ENCODE results near the gene TFIP11. TPM values are rescaled to one million over a fixed set of nuclear protein-coding genes. Genes with fewer than 3 reads are reported as not detected.

The TFIP11 gene
- total RNA-seq, 2 donors from 2014 or later: 28.4 to 28.9 TPM

DNA sequence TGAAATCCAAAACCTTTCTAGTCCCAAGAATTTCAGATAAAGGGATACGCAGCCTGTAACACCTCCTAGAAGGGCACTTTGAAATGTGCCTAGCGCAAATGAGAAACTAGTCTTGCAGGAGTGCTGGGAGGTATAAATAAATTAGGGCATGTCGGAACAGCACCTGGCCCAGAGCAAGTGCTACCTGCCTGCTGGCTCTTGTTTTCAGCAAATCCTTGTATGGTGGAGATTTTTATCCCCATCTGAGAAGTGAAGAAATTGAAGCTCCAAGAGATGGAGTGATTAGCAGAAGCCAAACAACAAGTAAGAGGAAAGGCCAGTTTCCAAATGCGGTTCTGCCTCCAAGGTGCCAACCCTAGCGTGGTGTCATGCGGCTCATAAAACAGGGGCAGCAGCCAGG is 36.7 kb upstream of the TFIP11 start:
- no peaks in the 10 kb centered on the region for H3K9me3 ChIP-seq (ENCODE audit: control insufficient read depth, low read length)
- no peak overlapping the region for H3K9ac ChIP-seq (ENCODE audit: extremely low read depth, low read length, poor library complexity, severe bottlenecking)
- peaks cover 7% of the 10 kb centered on the region for H3K36me3 ChIP-seq (ENCODE audit: control insufficient read depth, insufficient read depth, low read length)
- 96 to 98% methylated on average over 4 to 6 of the region's 6 CpGs for WGBS, 2 experiments (ENCODE audit: insufficient coverage in 1 of 2, insufficient read length in 1 of 2)
- Mint-ChIP-seq H3K27ac (peak overlapping the region; percentile 66), H3K9me3 (no peaks in the 10 kb centered on the region), H3K4me1 (peaks cover 12% of the 10 kb centered on the region), H3K27me3 (ENCODE audit: insufficient read depth) (no peaks in the 10 kb centered on the region), H3K36me3 (ENCODE audit: low read depth) (peaks cover 19% of the 10 kb centered on the region), H3K4me3 (no peak overlapping the region)
- TF ChIP-seq, protein P1, sequence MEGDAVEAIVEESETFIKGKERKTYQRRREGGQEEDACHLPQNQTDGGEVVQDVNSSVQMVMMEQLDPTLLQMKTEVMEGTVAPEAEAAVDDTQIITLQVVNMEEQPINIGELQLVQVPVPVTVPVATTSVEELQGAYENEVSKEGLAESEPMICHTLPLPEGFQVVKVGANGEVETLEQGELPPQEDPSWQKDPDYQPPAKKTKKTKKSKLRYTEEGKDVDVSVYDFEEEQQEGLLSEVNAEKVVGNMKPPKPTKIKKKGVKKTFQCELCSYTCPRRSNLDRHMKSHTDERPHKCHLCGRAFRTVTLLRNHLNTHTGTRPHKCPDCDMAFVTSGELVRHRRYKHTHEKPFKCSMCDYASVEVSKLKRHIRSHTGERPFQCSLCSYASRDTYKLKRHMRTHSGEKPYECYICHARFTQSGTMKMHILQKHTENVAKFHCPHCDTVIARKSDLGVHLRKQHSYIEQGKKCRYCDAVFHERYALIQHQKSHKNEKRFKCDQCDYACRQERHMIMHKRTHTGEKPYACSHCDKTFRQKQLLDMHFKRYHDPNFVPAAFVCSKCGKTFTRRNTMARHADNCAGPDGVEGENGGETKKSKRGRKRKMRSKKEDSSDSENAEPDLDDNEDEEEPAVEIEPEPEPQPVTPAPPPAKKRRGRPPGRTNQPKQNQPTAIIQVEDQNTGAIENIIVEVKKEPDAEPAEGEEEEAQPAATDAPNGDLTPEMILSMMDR (conservative IDR thresholded peaks at IDR 0.05): no peak
- no peak for DNase-seq
- H3K27me3 ChIP-seq (ENCODE audit: control insufficient read depth, insufficient read depth, low read length, poor library complexity, severe bottlenecking): no peaks in the 10 kb centered on the region
- no peak overlapping the region for H3K27ac ChIP-seq (ENCODE audit: low read depth, low read length)
- peaks cover 3% of the 10 kb centered on the region for H3K4me1 ChIP-seq (ENCODE audit: control insufficient read depth, insufficient read depth, low read length)
- no peak overlapping the region for H3K4me3 ChIP-seq (ENCODE audit: low read length)

DNA sequence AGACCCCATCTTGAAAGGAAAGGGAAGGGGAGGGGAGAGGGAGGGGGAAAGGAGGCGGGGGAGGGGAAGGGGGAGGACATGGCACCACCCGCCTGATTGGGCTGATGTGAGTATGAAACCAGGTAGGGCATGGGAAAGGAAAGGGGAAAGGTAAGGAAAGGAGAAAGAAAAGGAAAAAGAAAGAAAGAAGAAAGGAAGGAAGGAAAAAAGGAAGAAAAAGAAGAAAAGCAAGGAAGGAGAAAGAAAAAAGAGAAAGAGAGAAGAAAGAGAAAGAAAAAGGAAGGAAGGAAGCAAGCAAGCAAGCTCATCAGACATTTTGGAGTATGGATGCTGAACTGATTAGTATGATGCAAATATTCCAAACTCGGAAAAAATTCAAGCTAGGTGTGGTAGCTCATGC is 36.0 kb upstream of the TFIP11 start:
- Mint-ChIP-seq H3K27me3 (ENCODE audit: insufficient read depth) (no peaks in the 10 kb centered on the region), H3K9me3 (no peaks in the 10 kb centered on the region), H3K4me1 (peaks cover 12% of the 10 kb centered on the region), H3K4me3 (no peak overlapping the region), H3K27ac (no peak overlapping the region), H3K36me3 (ENCODE audit: low read depth) (peaks cover 22% of the 10 kb centered on the region)
- H3K27ac ChIP-seq (ENCODE audit: low read depth, low read length): no peak overlapping the region
- H3K9me3 ChIP-seq (ENCODE audit: control insufficient read depth, low read length): no peaks in the 10 kb centered on the region
- TF ChIP-seq, protein P1 (conservative IDR thresholded peaks at IDR 0.05): no peak
- no peak overlapping the region for H3K9ac ChIP-seq (ENCODE audit: extremely low read depth, low read length, poor library complexity, severe bottlenecking)
- H3K4me3 ChIP-seq (ENCODE audit: low read length): no peak overlapping the region
- 70 to 95% methylated on average over 2 to 3 of the region's 3 CpGs for WGBS, 2 experiments (ENCODE audit: insufficient coverage in 1 of 2, insufficient read length in 1 of 2)
- no peak for DNase-seq
- peaks cover 3% of the 10 kb centered on the region for H3K4me1 ChIP-seq (ENCODE audit: control insufficient read depth, insufficient read depth, low read length)
- peaks cover 7% of the 10 kb centered on the region for H3K36me3 ChIP-seq (ENCODE audit: control insufficient read depth, insufficient read depth, low read length)
- H3K27me3 ChIP-seq (ENCODE audit: control insufficient read depth, insufficient read depth, low read length, poor library complexity, severe bottlenecking): no peaks in the 10 kb centered on the region

DNA sequence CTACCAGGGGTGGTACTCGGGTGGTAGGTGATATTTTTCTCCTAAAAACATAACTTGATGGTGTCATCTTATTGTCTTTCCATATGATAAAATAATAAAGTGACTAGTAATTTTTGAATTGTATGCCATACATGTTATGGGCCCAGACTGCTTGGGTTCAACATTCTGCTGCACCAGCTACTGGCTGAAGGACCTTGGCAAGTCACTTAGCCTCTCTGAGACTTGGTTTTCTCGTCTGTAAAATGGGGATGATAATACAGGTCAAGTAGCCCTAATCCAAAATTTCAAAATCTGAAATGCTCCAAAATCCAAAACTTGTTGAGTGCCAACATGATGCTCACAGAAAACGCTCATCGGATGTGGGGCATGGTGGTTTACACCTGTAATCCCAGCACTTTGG is 35.6 kb upstream of the TFIP11 start:
- Mint-ChIP-seq H3K9me3 (no peaks in the 10 kb centered on the region), H3K27ac (peak overlapping the region; percentile 10), H3K4me3 (no peak overlapping the region), H3K36me3 (ENCODE audit: low read depth) (peaks cover 23% of the 10 kb centered on the region), H3K27me3 (ENCODE audit: insufficient read depth) (no peaks in the 10 kb centered on the region), H3K4me1 (peaks cover 10% of the 10 kb centered on the region)
- no peaks in the 10 kb centered on the region for H3K9me3 ChIP-seq (ENCODE audit: control insufficient read depth, low read length)
- TF ChIP-seq, protein P1 (conservative IDR thresholded peaks at IDR 0.05): no peak
- H3K9ac ChIP-seq (ENCODE audit: extremely low read depth, low read length, poor library complexity, severe bottlenecking): no peak overlapping the region
- no peak overlapping the region for H3K27ac ChIP-seq (ENCODE audit: low read depth, low read length)
- peaks cover 7% of the 10 kb centered on the region for H3K36me3 ChIP-seq (ENCODE audit: control insufficient read depth, insufficient read depth, low read length)
- H3K27me3 ChIP-seq (ENCODE audit: control insufficient read depth, insufficient read depth, low read length, poor library complexity, severe bottlenecking): no peaks in the 10 kb centered on the region
- DNase-seq: no peak
- peaks cover 3% of the 10 kb centered on the region for H3K4me1 ChIP-seq (ENCODE audit: control insufficient read depth, insufficient read depth, low read length)
- WGBS, 2 experiments (ENCODE audit: insufficient coverage in 1 of 2, insufficient read length in 1 of 2): 88 to 92% methylated on average over 3 of the region's 4 CpGs
- no peak overlapping the region for H3K4me3 ChIP-seq (ENCODE audit: low read length)

Data from endodermal cell (in vitro differentiated cells).